Measurements from ENCODE around the gene NEO1.

GRCh38 chr15:73329501-73330200 is 277.4 kb downstream of the NEO1 start:
- TF ChIP-seq, protein P1, sequence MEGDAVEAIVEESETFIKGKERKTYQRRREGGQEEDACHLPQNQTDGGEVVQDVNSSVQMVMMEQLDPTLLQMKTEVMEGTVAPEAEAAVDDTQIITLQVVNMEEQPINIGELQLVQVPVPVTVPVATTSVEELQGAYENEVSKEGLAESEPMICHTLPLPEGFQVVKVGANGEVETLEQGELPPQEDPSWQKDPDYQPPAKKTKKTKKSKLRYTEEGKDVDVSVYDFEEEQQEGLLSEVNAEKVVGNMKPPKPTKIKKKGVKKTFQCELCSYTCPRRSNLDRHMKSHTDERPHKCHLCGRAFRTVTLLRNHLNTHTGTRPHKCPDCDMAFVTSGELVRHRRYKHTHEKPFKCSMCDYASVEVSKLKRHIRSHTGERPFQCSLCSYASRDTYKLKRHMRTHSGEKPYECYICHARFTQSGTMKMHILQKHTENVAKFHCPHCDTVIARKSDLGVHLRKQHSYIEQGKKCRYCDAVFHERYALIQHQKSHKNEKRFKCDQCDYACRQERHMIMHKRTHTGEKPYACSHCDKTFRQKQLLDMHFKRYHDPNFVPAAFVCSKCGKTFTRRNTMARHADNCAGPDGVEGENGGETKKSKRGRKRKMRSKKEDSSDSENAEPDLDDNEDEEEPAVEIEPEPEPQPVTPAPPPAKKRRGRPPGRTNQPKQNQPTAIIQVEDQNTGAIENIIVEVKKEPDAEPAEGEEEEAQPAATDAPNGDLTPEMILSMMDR (IDR thresholded peaks at IDR 0.05; ENCODE audit: low read length) = no peak
- TF ChIP-seq EZH2 (optimal IDR thresholded peaks at IDR 0.05; ENCODE audit: low read depth, low read length) (no peak), EZH2phosphoT487 (IDR thresholded peaks at IDR 0.05; ENCODE audit: low read length) (no peak)
